Endothelial cell of umbilical vein (primary cell): ENCODE results near the gene DDAH2.

Source experiments
- POLR2A ChIP-seq: IDR thresholded peaks from 2 replicates; pipeline ENCODE4 v1.6.1; 2012; ENCODE audit warnings: low read depth, mild to moderate bottlenecking, control low read depth, low read length
- TF ChIP-seq, protein P1 (sequence below), 2 donors: IDR thresholded peaks; 1 replicate in 1 of 2; 2 replicates in 1 of 2; pipeline ENCODE4 v1.5.1; 2011; ENCODE audit warnings: low read length in 2 of 2, mild to moderate bottlenecking in 2 of 2, moderate library complexity in 2 of 2, control low read depth in 1 of 2, inconsistent platforms in 1 of 2, low read depth in 1 of 2; ENCODE audit not compliant: insufficient read depth in 1 of 2; ENCODE audit errors: extremely low read depth in 1 of 2

- TF ChIP-seq, protein P1, sequence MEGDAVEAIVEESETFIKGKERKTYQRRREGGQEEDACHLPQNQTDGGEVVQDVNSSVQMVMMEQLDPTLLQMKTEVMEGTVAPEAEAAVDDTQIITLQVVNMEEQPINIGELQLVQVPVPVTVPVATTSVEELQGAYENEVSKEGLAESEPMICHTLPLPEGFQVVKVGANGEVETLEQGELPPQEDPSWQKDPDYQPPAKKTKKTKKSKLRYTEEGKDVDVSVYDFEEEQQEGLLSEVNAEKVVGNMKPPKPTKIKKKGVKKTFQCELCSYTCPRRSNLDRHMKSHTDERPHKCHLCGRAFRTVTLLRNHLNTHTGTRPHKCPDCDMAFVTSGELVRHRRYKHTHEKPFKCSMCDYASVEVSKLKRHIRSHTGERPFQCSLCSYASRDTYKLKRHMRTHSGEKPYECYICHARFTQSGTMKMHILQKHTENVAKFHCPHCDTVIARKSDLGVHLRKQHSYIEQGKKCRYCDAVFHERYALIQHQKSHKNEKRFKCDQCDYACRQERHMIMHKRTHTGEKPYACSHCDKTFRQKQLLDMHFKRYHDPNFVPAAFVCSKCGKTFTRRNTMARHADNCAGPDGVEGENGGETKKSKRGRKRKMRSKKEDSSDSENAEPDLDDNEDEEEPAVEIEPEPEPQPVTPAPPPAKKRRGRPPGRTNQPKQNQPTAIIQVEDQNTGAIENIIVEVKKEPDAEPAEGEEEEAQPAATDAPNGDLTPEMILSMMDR (IDR thresholded peaks at IDR 0.05; ENCODE audit: extremely low read depth in 1 of 2, insufficient read depth in 1 of 2, low read depth in 1 of 2, low read length in 2 of 2) = no peak
- no peak for TF ChIP-seq POLR2A
Measured at GRCh38 chr6:31730631-31731086, 1.6 kb upstream of the DDAH2 start.
